GM18951 (cell line): ENCODE measurements around the gene CLEC16A.

Experiments
- POLR2A ChIP-seq: IDR thresholded peaks from 4 replicates; pipeline ENCODE4 v1.6.1; 2011; ENCODE audit warnings: mild to moderate bottlenecking; ENCODE audit not compliant: insufficient read length, insufficient read depth; ENCODE audit errors: extremely low read depth
- in situ Hi-C: fragments of 300-500 bp; cut with MboI; formaldehyde crosslinking; loops from one replicate; pipeline ENCODE4 v1.12.0; 2022; ENCODE audit warnings: low sequenced_read_pairs, mixed read lengths, inconsistent platforms; ENCODE audit not compliant: unreplicated experiment

Gene CLEC16A

DNA sequence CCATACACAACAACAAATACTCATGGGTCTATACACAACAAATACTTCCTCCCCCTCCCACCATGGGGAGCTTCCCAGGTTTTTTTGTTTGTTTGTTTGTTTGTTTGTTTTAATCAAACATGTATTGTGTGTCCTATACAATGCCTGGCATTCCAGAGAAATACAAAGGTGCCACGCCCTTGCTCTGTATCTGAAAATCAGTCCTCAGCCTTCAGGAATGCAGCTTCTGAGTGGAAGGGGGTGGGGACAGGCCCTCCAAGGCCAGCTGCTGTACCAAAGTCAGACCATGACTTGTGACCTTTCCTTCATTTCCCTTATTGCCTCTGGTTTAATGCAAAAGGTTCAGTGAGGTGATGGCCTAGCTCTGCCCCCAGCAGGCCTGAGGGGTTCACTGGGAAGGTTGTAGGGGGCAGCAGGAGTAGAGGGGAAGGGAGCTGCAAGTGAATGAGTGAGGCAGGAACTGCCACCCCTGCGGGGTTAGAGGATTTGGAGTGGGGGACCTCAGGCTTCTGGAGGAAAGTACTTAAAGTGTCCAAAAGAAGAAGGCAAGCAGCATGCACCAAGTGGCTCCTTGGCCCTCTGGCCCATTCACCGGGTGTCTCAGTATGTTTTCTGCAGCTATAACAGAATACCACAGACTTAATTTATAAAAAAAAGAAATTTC lies 105.2 kb downstream of the CLEC16A start:
- in situ Hi-C loops: no loop called here
- TF ChIP-seq POLR2A: no peak

DNA sequence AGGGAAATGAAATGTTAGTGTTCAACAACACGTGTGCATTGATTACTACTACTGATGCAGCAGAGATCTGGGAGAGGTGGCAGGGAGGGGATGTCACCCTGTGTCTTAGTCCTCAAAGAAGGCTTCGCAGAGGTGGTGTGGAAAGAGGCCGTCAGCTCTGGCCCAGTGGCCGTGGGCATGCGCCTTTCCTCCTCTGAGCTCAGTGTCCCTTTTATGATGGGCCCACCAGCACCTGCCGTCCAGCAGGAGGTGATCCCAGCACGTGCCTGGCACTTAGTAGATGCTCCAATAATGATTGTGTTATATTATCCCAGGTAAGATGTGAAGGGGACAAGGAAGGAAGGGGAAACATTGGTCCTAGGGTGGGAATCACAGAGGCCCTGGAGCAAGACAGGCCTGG lies 106.2 kb downstream of the CLEC16A start:
- TF ChIP-seq POLR2A: no peak
- in situ Hi-C loops: no loop called here

- in situ Hi-C loops: no loop called here
- no peak for TF ChIP-seq POLR2A
Observed at GRCh38 chr16:11050944-11051343, 106.6 kb downstream of the CLEC16A start.

DNA sequence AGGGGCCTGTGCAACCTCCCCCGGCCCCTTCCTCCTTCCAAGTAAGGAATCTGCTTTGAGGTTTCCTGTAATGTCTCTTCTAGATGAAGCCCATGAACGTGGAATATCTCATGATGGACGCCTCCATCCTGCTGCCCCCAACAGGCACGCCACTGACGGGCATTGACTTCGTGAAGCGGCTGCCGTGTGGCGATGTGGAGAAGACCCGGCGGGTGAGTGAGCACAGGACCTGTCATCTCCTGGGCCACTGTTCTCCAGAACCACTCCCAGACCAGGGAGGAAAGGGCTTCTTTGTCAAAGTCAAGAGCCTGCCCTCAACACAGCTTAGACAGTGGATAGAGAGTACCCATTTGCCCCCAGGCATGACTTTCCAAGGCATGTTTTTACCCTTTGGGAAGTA lies 107.1 kb downstream of the CLEC16A start:
- in situ Hi-C loops: no loop called here
- no peak for TF ChIP-seq POLR2A

GRCh38 chr16:11051879-11052808 lies 107.8 kb downstream of the CLEC16A start:
- TF ChIP-seq POLR2A: no peak
- in situ Hi-C loops: no loop called here

DNA sequence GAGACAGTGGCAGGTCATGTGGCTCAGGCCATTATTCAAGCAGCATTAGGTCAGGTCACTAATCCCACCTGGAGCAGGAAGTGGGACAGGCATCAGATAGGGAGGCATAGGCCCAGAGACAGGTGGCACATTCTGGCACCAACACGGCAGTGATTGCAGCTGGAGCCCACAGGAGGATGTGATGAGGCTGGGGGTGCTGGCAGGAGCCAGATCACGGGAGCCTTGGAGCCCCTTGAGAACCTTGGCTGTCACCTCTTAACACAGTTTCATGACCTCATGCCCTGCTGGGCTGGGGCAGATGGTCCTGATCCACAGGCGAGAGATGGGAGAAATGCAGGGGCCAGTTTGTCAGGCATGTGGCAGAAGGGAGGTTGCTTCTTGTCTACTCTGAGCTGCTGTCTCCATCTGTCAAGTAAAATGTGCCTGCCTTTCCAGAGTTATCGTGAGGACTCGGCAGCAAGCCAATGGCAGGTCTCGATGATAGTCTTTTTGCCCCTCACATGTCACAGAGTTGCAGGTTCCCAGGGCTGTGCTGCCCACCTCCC lies 109.6 kb downstream of the CLEC16A start:
- no peak for TF ChIP-seq POLR2A
- in situ Hi-C loops: no loop called here

- TF ChIP-seq POLR2A: no peak
- in situ Hi-C loops: no loop called here
Observed at GRCh38 chr16:11056090-11056992, 112.0 kb downstream of the CLEC16A start.

GRCh38 chr16:11056993-11057649 lies 112.8 kb downstream of the CLEC16A start:
- TF ChIP-seq POLR2A: no peak
- in situ Hi-C loops: no loop called here

DNA sequence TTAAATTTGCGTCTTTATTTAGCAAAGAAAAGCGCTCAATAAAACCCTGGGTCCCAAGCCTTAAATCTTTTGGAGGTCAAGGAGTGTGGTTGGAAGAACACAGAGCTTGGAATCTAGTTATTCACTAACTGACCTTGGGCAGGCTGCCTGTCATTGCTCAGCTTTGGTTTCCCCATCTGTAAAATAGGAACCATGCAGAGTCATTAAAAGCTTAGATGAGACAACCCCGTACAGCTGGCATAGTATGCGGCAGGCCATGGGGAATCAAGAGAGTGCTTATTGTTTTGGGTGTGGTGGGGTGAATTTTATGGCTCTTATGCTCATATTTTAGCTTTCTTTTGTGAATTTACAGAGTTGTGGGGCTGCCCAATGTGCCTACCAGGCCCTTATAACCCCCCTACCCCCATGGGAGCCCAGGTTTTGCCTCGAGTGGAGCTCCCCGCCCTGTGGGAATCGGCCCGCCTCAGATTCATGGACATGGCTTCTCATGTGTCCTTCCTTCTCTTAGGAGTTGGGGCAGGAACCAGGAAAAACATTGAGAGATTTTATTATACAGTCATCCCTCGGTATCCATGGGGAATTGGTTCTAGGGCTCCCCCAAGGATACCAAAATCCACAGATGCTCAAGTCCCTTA lies 113.5 kb downstream of the CLEC16A start:
- in situ Hi-C loops: no loop called here
- no peak for TF ChIP-seq POLR2A

DNA sequence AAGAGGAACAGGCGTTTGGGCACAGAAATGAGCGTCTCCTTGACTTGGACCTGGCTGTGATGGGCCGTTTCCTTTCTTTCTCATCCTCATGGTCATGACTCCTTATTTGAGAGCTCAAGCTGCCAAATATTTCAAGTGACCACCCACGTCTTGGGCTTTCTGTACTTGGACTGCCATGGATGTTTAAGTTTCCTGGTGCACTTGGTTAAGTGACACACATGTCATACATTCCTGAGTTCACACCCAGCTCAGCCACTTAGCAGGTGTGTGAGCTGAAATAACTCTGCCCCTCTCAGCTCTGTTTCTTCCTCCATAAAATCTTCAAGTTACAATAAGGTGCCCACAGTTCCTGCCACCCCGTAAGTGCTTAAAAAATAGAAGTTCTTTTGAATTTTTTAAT lies 114.5 kb downstream of the CLEC16A start:
- in situ Hi-C loops: no loop called here
- no peak for TF ChIP-seq POLR2A

DNA sequence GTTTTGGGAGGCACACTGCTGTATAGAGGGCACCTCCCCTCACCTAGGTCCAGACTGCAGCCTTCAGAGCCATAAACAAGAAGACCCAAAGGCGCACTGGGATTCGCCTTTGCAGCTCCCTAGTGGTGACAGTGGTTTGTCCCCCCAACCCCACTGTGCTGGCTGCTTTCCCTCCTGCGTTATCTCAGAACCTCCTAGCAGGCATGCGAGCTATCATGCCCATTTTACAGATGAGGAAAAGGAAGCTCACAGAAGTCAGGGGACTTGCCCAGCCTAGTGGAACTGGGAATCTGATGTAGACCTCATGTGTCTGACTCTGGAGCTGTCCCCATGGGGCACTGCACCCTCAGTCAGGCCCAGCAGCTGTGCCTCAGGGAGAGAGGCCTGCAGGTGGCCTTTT lies 115.2 kb downstream of the CLEC16A start:
- no peak for TF ChIP-seq POLR2A
- in situ Hi-C loops: no loop called here

GRCh38 chr16:11060364-11060763 lies 116.0 kb downstream of the CLEC16A start:
- TF ChIP-seq POLR2A: no peak
- in situ Hi-C loops: no loop called here
